HepG2 (cell line): Measurements from ENCODE around the gene BCAS4. TPM values are rescaled to one million over a fixed set of nuclear protein-coding genes. Genes with fewer than 3 reads are reported as not detected.

ENCODE experiments used
- ATAC-seq: fragments of 200-7000 bp; cut with Tn5 transposase; 3 replicates; pipeline ENCODE4 v1.9.1; 2020; ENCODE audit warnings: mild to moderate bottlenecking, moderate library complexity
- BruUV-seq: library from RNA; stranded (reverse); fragments of 400-500 nt; replicated peaks from 2 replicates; lab custom pipeline; 2021; lab: Mats Ljungman, UMichigan
- CTCF ChIA-PET: fragments of 300-600 bp; formaldehyde crosslinking; extraction: SDS; loops from one replicate; lab custom pipeline; 2021; ENCODE audit warnings: low total read pairs, inconsistent platforms, low intra/inter-chr PET ratio; lab: Yijun Ruan, JAX
- POLR2A ChIA-PET: fragments of 350-600 bp; sonication (Branson Sonifier 250); formaldehyde crosslinking; loops from one replicate; lab custom pipeline; 2020; ENCODE audit warnings: antibody characterized with exemption, inconsistent platforms; lab: Yijun Ruan, JAX
- DNase-seq: peaks from one replicate; pipeline ENCODE4 v3.0.0-alpha.2; 2015; ENCODE audit warnings: low spot score
- FAIRE-seq: peaks from 3 replicates; lab custom pipeline; 2011; peaks lifted over from hg19 to GRCh38; lab: Jason Lieb, UNC
- H2AFZ ChIP-seq: one replicate; pipeline ENCODE4 v1.6.1; 2011; ENCODE audit warnings: low read length, inconsistent platforms
- H3K27ac ChIP-seq: fragments of 300-600 bp; 3 replicates; pipeline ENCODE4 v1.8.0; 2011; ENCODE audit warnings: mixed run types, mild to moderate bottlenecking, mixed read lengths, low read length, inconsistent platforms; ENCODE audit not compliant: insufficient read depth; ENCODE audit errors: extremely low read length
- H3K27me3 ChIP-seq, 2 experiments: fragments of 200-600 bp in 1 of 2; 2 replicates in 1 of 2; 3 replicates in 1 of 2; pipeline versions ENCODE4 v1.6.0 to v1.8.0; 2011; ENCODE audit warnings: low read length in 2 of 2, mild to moderate bottlenecking in 2 of 2, moderate library complexity in 2 of 2, inconsistent platforms in 1 of 2; ENCODE audit not compliant: insufficient read depth in 2 of 2, control insufficient read depth in 1 of 2
- H3K36me3 ChIP-seq, 2 experiments: fragments of 200-600 bp in 1 of 2; replicated peaks in 1 of 2; 2 replicates in 1 of 2; 3 replicates in 1 of 2; pipeline versions ENCODE4 v1.5.1 to v1.8.0; 2011; ENCODE audit warnings: low read length in 2 of 2, inconsistent platforms in 1 of 2; ENCODE audit not compliant: insufficient read depth in 2 of 2, control insufficient read depth in 1 of 2
- H3K4me1 ChIP-seq: 2 replicates; pipeline ENCODE4 v1.5.1; 2012; ENCODE audit warnings: low read length, inconsistent platforms; ENCODE audit not compliant: insufficient read depth
- H3K4me2 ChIP-seq: 2 replicates; pipeline ENCODE4 v1.6.0; 2011; ENCODE audit warnings: low read depth, low read length, inconsistent platforms
- H3K4me3 ChIP-seq, 3 experiments: fragments of 200-600 bp in 1 of 3; sonication (generic), shearing (Covaris generic) in 1 of 3; replicated peaks in 1 of 3; 2 replicates each; pipeline ENCODE4 v1.5.1; 2011 to 2016; ENCODE audit warnings: low read length in 3 of 3, inconsistent platforms in 2 of 3, low read depth in 2 of 3, mild to moderate bottlenecking in 2 of 3, control low read depth in 1 of 3, mixed read lengths in 1 of 3; ENCODE audit not compliant: insufficient read depth in 1 of 3
- H3K79me2 ChIP-seq: one replicate; pipeline ENCODE4 v1.6.1; 2011; ENCODE audit warnings: low read length, inconsistent platforms; ENCODE audit not compliant: insufficient read depth
- H3K9ac ChIP-seq: 2 replicates; pipeline ENCODE4 v1.6.0; 2011; ENCODE audit warnings: mild to moderate bottlenecking, low read depth, low read length, inconsistent platforms; ENCODE audit not compliant: insufficient read depth
- H3K9me3 ChIP-seq: 2 replicates; pipeline ENCODE4 v1.5.1; 2012; ENCODE audit warnings: mild to moderate bottlenecking, low read length
- H4K20me1 ChIP-seq: 2 replicates; pipeline ENCODE4 v1.6.0; 2011; ENCODE audit warnings: inconsistent platforms, mild to moderate bottlenecking, low read length, moderate library complexity; ENCODE audit not compliant: insufficient read depth
- ELF1 ChIP-seq: sonication (generic); formaldehyde crosslinking; IDR thresholded peaks from 2 replicates; pipeline ENCODE4 v1.4.0; 2020; ENCODE audit warnings: missing genetic modification reagents
- ELF3 ChIP-seq: IDR thresholded peaks from 2 replicates; pipeline ENCODE4 v1.6.1; 2016; ENCODE audit warnings: missing genetic modification reagents, missing compliant biosample characterization
- FOXC1 ChIP-seq: sonication (generic); formaldehyde crosslinking; IDR thresholded peaks from 2 replicates; pipeline ENCODE4 v1.8.0; 2022; ENCODE audit warnings: mild to moderate bottlenecking, missing genetic modification reagents, borderline replicate concordance
- SAP130 ChIP-seq: IDR thresholded peaks from 2 replicates; pipeline ENCODE4 v1.6.1; 2016; ENCODE audit warnings: low read depth
- TEAD3 ChIP-seq: optimal IDR thresholded peaks from 2 replicates; pipeline ENCODE3; 2016; ENCODE audit warnings: borderline replicate concordance
- U2AF1 ChIP-seq: fragments of 200-400 bp; formaldehyde crosslinking; optimal IDR thresholded peaks from 2 replicates; pipeline ENCODE3; 2017; ENCODE audit warnings: mild to moderate bottlenecking, low read depth, low read length
- ZNF296 ChIP-seq: sonication (generic); formaldehyde crosslinking; conservative IDR thresholded peaks from 2 replicates; pipeline ENCODE4 v1.5.0; 2020; ENCODE audit warnings: mild to moderate bottlenecking, missing genetic modification reagents
- ZNF839 ChIP-seq: sonication (generic); formaldehyde crosslinking; IDR thresholded peaks from 2 replicates; pipeline ENCODE4 v1.4.0; 2020; ENCODE audit warnings: missing genetic modification reagents, mild to moderate bottlenecking, borderline replicate concordance
- WGBS: methylation state at CpG from one replicate; pipeline ENCODE4 v1.1.6; 2017; ENCODE audit warnings: low lambda C conversion rate; 5-methylcytosine and 5-hydroxymethylcytosine counted together
- in situ Hi-C: cut with HindIII; loops from 2 replicates; pipeline ENCODE4 v1.10.0; 2017; ENCODE audit warnings: low pct_unique_long_range_greater_than_20kb; ENCODE audit not compliant: extremely low pct_ligation_motif_present
- intact Hi-C: fragments of 100-400 bp; cut with micrococcal nuclease; formaldehyde crosslinking; loops from one replicate; pipeline ENCODE4 v1.10.0; 2022; ENCODE audit not compliant: unreplicated experiment
- polyA plus RNA-seq, 8 experiments: library from polyadenylated mRNA; depleted of rRNA in 3 of 8; stranded (reverse) in 7 of 8; unstranded in 1 of 8; fragments of >200 nt; fragmentation: Illumina TruSeq in 4 of 8; extraction: Trizol in 4 of 8; gene quantifications; 2 replicates each; pipeline versions ENCODE4 v1.2.1 to v1.2.3, GENCODE V29; 2011 to 2016; ENCODE audit warnings: low read depth in 4 of 8, missing spikeins in 1 of 8, mixed read lengths in 1 of 8; ENCODE audit not compliant: insufficient read depth in 1 of 8
- total RNA-seq, 5 experiments: library from RNA; depleted of rRNA; stranded (reverse); fragments of >200 nt; fragmentation: Illumina TruSeq; extraction: Trizol; gene quantifications; 2 replicates each; pipeline ENCODE4 v1.2.3, GENCODE V29; 2016; ENCODE audit warnings: low read depth in 1 of 5
- TF ChIP-seq, protein P1 (sequence below), 2 experiments: sonication (generic) in 1 of 2; formaldehyde crosslinking in 1 of 2; IDR thresholded peaks; 2 replicates each; pipeline versions ENCODE4 v1.4.0 to v1.6.1; 2018 to 2020; ENCODE audit warnings: missing genetic modification reagents in 2 of 2, borderline replicate concordance in 1 of 2, low read depth in 1 of 2, mild to moderate bottlenecking in 1 of 2, missing biosample characterization in 1 of 2

Gene BCAS4
- total and polyA plus RNA-seq, 2 of the 13 experiments (the other 11 are each of a cell fraction or from before 2014, with no cell fraction given), result 7.2 to 8.0 TPM

DNA sequence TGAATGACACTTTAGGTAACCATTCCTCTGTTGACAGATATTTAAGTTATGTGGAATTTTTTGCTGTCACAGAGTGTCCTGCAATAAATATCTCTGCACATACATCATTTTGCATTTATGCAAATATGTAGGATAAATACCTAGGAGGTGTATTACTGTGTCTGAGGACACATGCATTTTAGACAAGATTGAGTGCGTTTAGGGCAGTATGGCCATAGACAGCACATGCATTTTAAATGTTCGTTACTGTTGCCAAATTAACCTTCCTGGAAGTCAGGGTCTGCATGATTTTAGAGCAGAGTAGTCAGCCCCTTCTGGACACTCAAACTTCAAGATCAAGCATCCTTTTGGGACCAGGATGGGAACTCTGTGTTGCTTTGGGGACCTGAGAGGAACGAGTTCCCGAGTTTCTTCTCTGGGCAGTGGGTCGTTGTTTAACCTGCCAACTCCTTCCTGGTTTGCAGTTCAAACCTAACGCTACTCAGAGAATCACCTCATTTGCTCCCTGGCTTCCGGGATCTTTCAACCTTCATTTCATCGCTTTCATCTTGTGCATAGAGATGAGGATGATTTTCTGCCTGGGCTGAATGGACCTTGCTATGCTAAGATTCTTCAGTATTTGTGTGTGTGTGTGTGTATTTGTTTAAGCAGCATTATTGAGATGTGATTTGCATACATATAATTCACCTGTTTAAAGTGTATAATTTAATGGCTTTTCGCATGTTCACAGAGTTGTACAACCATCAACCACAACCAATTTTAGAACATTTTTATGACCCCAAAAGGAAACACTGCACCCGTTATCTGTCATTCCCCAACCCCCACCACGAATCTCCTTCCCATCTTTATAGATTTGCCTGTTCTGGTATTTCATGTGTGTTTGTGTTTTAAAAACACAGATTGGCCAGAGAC lies 9.8 kb downstream of the BCAS4 start:
- no peaks in the 10 kb centered on the region for H3K27me3 ChIP-seq
- no TSS peak for BruUV-seq
- in situ Hi-C loops, result no loop called here

DNA sequence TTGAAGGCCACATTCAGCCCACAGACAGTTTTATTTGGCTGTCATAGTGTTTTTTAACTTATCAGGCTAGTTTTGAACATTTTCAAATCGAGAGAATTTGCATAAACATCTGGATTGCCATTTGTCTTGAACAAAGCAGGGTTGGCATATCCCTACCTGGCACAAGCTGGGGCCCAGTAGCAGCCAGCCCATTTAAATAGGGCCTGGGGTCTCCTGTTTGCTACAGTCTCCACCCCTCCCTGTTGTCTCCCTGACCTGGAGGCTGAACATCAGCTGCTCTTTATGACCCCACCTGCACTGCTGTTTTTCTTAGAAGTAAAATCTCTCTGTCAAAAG lies 10.5 kb downstream of the BCAS4 start:
- Histone ChIP-seq H3K4me2 (no peak overlapping the region), H3K27ac (no peak overlapping the region), H3K27me3 (no peaks in the 10 kb centered on the region), H2AFZ (no peak overlapping the region), H3K36me3 (no peaks in the 10 kb centered on the region), H3K79me2 (no peaks in the 10 kb centered on the region), H4K20me1 (no peaks in the 10 kb centered on the region), H3K4me3 (no peak overlapping the region), H3K4me1 (peaks cover 16% of the 10 kb centered on the region), H3K9me3 (no peaks in the 10 kb centered on the region), H3K9ac (no peak overlapping the region)
- BruUV-seq, result no TSS peak
- in situ Hi-C loops (no loop called here), intact Hi-C loops (no loop called here)
- 89% methylated on average over 1 of the region's 1 CpG for WGBS
- TF ChIP-seq FOXC1, result no peak
- no peak for TF ChIP-seq U2AF1
- TF ChIP-seq ZNF296 (CRISPR knock-in tag), result no peak
- no peak for ATAC-seq
- POLR2A ChIA-PET, result no interaction called here
- DNase-seq, result no peak
- no peak for FAIRE-seq
- CTCF ChIA-PET, result no interaction called here

More for the DNA sequence above, 9.8 kb downstream of the BCAS4 start:
- WGBS, result 35% methylated on average over 11 of the region's 11 CpGs
- peak; percentile 35; the same call in 1 of the 3 replicates for ATAC-seq
- H2AFZ ChIP-seq, result peak overlapping the region; percentile 60
- no peaks in the 10 kb centered on the region for H4K20me1 ChIP-seq
- H3K9ac ChIP-seq, result peak overlapping the region; percentile 35
- intact Hi-C loops, result no loop called here
- no peaks in the 10 kb centered on the region for H3K9me3 ChIP-seq
- CTCF ChIA-PET, result no interaction called here
- H3K4me2 ChIP-seq, result peak overlapping the region; percentile 52
- H3K4me3 ChIP-seq, result peak overlapping the region in 1 of 3 experiments; percentile 8; a peak in 1 of 6 replicates
- H3K27ac ChIP-seq, result no peak overlapping the region
- TF ChIP-seq ZNF839 (CRISPR knock-in tag) (no peak), SAP130 (no peak), ELF3 (CRISPR knock-in tag) (peak; percentile 59), ELF1 (peak; percentile 63), TEAD3 (CRISPR knock-in tag) (peak; percentile 11)
- TF ChIP-seq, protein P1, sequence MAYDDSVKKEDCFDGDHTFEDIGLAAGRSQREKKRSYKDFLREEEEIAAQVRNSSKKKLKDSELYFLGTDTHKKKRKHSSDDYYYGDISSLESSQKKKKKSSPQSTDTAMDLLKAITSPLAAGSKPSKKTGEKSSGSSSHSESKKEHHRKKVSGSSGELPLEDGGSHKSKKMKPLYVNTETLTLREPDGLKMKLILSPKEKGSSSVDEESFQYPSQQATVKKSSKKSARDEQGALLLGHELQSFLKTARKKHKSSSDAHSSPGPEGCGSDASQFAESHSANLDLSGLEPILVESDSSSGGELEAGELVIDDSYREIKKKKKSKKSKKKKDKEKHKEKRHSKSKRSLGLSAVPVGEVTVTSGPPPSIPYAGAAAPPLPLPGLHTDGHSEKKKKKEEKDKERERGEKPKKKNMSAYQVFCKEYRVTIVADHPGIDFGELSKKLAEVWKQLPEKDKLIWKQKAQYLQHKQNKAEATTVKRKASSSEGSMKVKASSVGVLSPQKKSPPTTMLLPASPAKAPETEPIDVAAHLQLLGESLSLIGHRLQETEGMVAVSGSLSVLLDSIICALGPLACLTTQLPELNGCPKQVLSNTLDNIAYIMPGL (CRISPR knock-in tag; IDR thresholded peaks at IDR 0.05; ENCODE audit: borderline replicate concordance in 1 of 2, low read depth in 1 of 2), result 0 out of 4 replicates have a peak, but pooled peaks of 1 of the 2 experiments have one; percentile 20
- TF ChIP-seq, all 625 proteins: peak for 4
- Histone ChIP-seq H3K79me2 (no peaks in the 10 kb centered on the region), H3K36me3 (no peaks in the 10 kb centered on the region), H3K4me1 (peaks cover 16% of the 10 kb centered on the region)
- FAIRE-seq (peak; percentile 59), DNase-seq (no peak)
- POLR2A ChIA-PET, result interaction anchor here (1.6 kb wide), 1 partner anchor 10 kb away, joined by 3 read pairs; the partner anchor contains the start of gene BCAS4
